Prostate gland (tissue), 2 donors: ENCODE measurements around the gene GOLPH3L. TPM values are rescaled to one million over a fixed set of nuclear protein-coding genes. Genes with fewer than 3 reads are reported as not detected.
"Not testable (repeated sequence)": the region's sequence is repeated elsewhere in the genome, so short reads cannot be mapped to it uniquely, and the experiment has no call there.

Source experiments
- DNase-seq: peaks from one replicate; pipeline ENCODE4 v3.0.0-alpha.2; 2019; ENCODE audit warnings: low spot score
- H3K27ac ChIP-seq, 2 donors: fragments of 200-600 bp; sonication (generic); 2 replicates each; pipeline ENCODE4 v1.5.1; 2017 to 2019
- H3K27me3 ChIP-seq: fragments of 200-600 bp; sonication (generic); replicated peaks from 2 replicates; pipeline ENCODE4 v1.5.1; 2019; ENCODE audit not compliant: insufficient read depth
- H3K36me3 ChIP-seq, 2 donors: fragments of 200-600 bp; sonication (generic); 1 replicate in 1 of 2; 2 replicates in 1 of 2; pipeline versions ENCODE4 v1.5.1 to v1.8.1; 2017 to 2019
- H3K4me1 ChIP-seq: fragments of 200-600 bp; sonication (generic); replicated peaks from 2 replicates; pipeline ENCODE4 v1.5.1; 2019
- H3K4me3 ChIP-seq, 2 donors: fragments of 200-600 bp; sonication (generic); 2 replicates each; pipeline ENCODE4 v1.5.1; 2017 to 2019
- H3K9me3 ChIP-seq: fragments of 200-600 bp; sonication (generic); 2 replicates; pipeline ENCODE4 v1.5.1; 2017
- CTCF ChIP-seq, 4 experiments: fragments of 200-600 bp in 2 of 4; fragments of 450-650 bp in 2 of 4; sonication (generic) in 2 of 4; IDR thresholded peaks; 1 replicate in 3 of 4; 2 replicates in 1 of 4; pipeline ENCODE4 v1.5.1; 2016 to 2019; ENCODE audit warnings: antibody characterized with exemption in 4 of 4, mild to moderate bottlenecking in 2 of 4, moderate library complexity in 2 of 4
- POLR2A ChIP-seq: fragments of 450-650 bp; IDR thresholded peaks from one replicate; pipeline ENCODE4 v1.6.1; 2016; ENCODE audit warnings: antibody characterized with exemption, mild to moderate bottlenecking
- POLR2AphosphoS5 ChIP-seq: sonication (generic); formaldehyde crosslinking; IDR thresholded peaks from one replicate; pipeline ENCODE4 v1.6.1; 2017; ENCODE audit warnings: antibody characterized with exemption
- WGBS: methylation state at CpG from one replicate; pipeline ENCODE4 v1.1.5; 2018; 5-methylcytosine and 5-hydroxymethylcytosine counted together
- intact Hi-C: fragments of 100-400 bp; cut with DNase I; formaldehyde crosslinking; loops from one replicate; pipeline ENCODE4 v1.14.2; 2022
- total RNA-seq, 2 donors: library from RNA; depleted of rRNA; stranded (reverse); fragments of >200 nt; gene quantifications; one replicate each; pipeline ENCODE4 v1.1.0, GENCODE V29; 2016

The GOLPH3L gene
- total RNA-seq, 2 donors from 2014 or later: 25.0 to 39.8 TPM

- DNase-seq: no peak
- H3K4me3 ChIP-seq: no peak overlapping the region
- no peak overlapping the region for H3K27ac ChIP-seq
- intact Hi-C loops: no loop called here
- peaks cover 0 to 4% of the 10 kb centered on the region in 2 donors for H3K36me3 ChIP-seq
- H3K27me3 ChIP-seq: no peaks in the 10 kb centered on the region
- no peaks in the 10 kb centered on the region for H3K9me3 ChIP-seq
- H3K4me1 ChIP-seq: no peaks in the 10 kb centered on the region
- TF ChIP-seq POLR2AphosphoS5 (no peak), POLR2A (no peak)
- 75% methylated on average over 1 of the region's 1 CpG for WGBS
Measured at GRCh38 chr1:150650193-150650592, 46.8 kb downstream of the GOLPH3L start.

GRCh38 chr1:150649441-150650075 is 47.4 kb downstream of the GOLPH3L start:
- no peak for DNase-seq
- intact Hi-C loops: no loop called here
- Histone ChIP-seq H3K27ac (no peak overlapping the region), H3K4me1 (no peaks in the 10 kb centered on the region), H3K36me3 (peaks cover 0 to 4% of the 10 kb centered on the region in 2 donors), H3K9me3 (no peaks in the 10 kb centered on the region), H3K27me3 (no peaks in the 10 kb centered on the region), H3K4me3 (no peak overlapping the region)
- 92% methylated on average over 5 of the region's 5 CpGs for WGBS
- TF ChIP-seq POLR2AphosphoS5 (no peak), POLR2A (no peak), CTCF (IDR thresholded peaks at IDR 0.05) (no peak)

- Histone ChIP-seq H3K27ac (no peak overlapping the region), H3K9me3 (no peaks in the 10 kb centered on the region), H3K36me3 (no peaks in the 10 kb centered on the region), H3K27me3 (no peaks in the 10 kb centered on the region), H3K4me1 (no peaks in the 10 kb centered on the region), H3K4me3 (no peak overlapping the region)
- DNase-seq: no peak
- intact Hi-C loops: no loop called here
- WGBS: 42% methylated on average over 4 of the region's 4 CpGs
- TF ChIP-seq POLR2A (no peak), CTCF (IDR thresholded peaks at IDR 0.05) (no peak), POLR2AphosphoS5 (no peak)
Measured at GRCh38 chr1:150642296-150642695, 54.7 kb downstream of the GOLPH3L start.

- intact Hi-C loops, H3K4me1 ChIP-seq, H3K9me3 ChIP-seq, DNase-seq, H3K27ac ChIP-seq, H3K27me3 ChIP-seq, H3K36me3 ChIP-seq, H3K4me3 ChIP-seq: not testable (repeated sequence)
- 81% methylated on average over 9 of the region's 9 CpGs for WGBS
Measured at GRCh38 chr1:150641126-150641815, 55.7 kb downstream of the GOLPH3L start.

GRCh38 chr1:150638430-150638829 is 58.5 kb downstream of the GOLPH3L start:
- H3K4me3 ChIP-seq, H3K27me3 ChIP-seq, intact Hi-C loops, H3K4me1 ChIP-seq, H3K9me3 ChIP-seq, H3K27ac ChIP-seq, H3K36me3 ChIP-seq, DNase-seq: not testable (repeated sequence)
- WGBS: 94% methylated on average over 6 of the region's 6 CpGs

GRCh38 chr1:150634839-150635622 is 61.9 kb downstream of the GOLPH3L start:
- H3K36me3 ChIP-seq, H3K4me1 ChIP-seq, H3K27ac ChIP-seq, H3K4me3 ChIP-seq, DNase-seq, H3K9me3 ChIP-seq, intact Hi-C loops, H3K27me3 ChIP-seq: not testable (repeated sequence)
- 72% methylated on average over 14 of the region's 17 CpGs for WGBS
